ENCODE results near the gene POLR3A.
"Not testable (repeated sequence)": the region's sequence is repeated elsewhere in the genome, so short reads cannot be mapped to it uniquely, and the experiment has no call there.

The POLR3A gene

GRCh38 chr10:78029269-78030226, at the start of gene POLR3A:
POLR3A (minus strand) TSS chr10:78029515; CDS start chr10:78029407, 108 bp downstream.
- peak; percentile 95 for DNase-seq

GRCh38 chr10:78078539-78079330, 49.4 kb upstream of the POLR3A start:
- no peak for DNase-seq

DNA sequence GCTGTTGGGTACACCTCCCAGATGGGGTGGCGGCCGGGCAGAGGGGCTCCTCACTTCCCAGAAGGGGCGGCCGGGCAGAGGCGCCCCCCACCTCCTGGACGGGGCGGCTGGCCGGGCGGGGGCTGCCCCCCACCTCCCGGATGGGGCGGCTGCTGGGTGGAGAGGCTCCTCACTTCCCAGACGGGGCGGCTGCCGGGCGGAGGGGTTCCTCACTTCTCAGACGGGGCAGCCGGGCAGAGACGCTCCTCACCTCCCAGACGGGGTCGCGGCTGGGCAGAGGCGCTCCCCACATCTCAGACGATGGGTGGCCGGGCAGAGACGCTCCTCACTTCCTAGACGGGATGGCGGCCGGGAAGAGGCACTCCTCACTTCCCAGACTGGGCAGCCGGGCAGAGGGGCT, 46.5 kb upstream of the POLR3A start:
- not testable (repeated sequence) for DNase-seq

DNA sequence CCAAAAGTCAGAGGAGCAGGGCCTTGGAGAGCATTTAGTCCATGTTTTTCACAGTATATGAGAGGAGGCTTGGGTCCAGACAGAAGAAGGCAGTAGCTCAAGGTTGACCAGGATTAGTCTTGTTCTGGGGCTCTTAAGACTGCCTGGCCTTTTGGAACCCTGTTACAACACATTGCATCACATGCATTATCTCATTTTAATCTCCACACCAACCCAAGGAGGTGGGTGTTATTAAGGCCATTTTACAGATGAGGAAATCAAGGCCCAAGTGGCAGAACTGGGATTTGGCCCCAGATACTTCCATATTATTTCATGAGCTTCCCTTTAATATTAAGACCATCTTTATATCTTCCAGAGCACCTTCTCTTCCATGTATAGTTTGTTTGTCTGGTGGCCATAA, 43.2 kb upstream of the POLR3A start:
- no peak for DNase-seq

DNA sequence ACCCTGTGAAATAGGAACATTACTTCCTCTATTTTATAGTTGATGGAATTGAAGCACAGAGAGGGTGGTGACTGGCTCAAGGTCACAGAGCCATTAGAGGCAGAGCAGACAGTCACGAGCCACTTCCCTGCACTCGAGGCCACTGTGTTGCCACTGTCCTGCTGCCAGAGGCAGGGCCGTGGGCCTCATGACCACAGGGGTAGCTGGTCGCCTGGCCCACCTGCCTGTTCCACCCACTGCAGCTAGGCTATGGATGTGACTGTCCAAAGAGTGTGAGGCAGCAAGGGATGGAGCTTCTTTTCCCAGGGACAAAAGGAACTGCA, 42.5 kb upstream of the POLR3A start:
- no peak for DNase-seq

GRCh38 chr10:78071140-78071856, 42.0 kb upstream of the POLR3A start:
- DNase-seq: no peak

DNA sequence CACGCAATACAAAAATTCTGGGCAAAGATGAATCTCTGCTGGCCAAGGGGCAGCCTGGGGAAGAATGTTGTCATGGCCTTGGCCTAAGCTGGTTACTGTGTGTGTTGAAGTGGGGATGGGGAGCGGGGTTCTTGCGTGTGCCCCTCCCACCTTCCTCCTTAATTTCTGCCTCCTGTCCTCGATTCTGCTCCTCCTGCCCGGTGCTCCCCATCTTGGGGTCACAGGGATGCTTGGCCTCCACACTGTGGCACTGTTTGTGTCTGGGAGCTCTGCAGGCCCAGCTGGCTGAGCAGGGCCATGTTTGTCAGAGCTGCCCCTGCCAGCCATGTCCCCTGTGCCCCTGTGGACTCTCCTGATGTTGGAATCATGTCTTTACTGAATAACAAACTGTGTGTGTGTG, 41.4 kb upstream of the POLR3A start:
- DNase-seq: no peak

DNA sequence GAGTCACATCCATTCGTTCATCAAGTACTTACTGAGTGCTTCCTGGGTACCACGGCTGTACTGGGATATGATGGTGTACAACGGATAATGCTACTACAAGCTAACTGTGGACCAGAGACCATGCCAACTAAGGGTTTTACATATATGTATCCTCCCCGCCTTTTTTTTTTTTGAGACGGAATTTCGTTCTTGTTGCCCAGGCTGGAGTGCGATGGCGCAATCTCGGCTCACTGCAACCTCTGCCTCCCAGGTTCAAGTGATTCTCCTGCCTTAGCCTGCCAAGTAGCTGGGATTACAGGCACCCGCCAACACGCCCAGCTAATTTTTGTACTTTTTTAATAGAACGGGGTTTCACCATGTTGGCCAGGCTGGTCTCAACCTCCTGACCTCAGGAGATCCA, 40.7 kb upstream of the POLR3A start:
- not testable (repeated sequence) for DNase-seq

GRCh38 chr10:78069151-78069550, 39.8 kb upstream of the POLR3A start:
- no peak for DNase-seq

- no peak for DNase-seq
These were observed 37.6 kb upstream of the POLR3A start for GRCh38 chr10:78066728-78067430.

DNA sequence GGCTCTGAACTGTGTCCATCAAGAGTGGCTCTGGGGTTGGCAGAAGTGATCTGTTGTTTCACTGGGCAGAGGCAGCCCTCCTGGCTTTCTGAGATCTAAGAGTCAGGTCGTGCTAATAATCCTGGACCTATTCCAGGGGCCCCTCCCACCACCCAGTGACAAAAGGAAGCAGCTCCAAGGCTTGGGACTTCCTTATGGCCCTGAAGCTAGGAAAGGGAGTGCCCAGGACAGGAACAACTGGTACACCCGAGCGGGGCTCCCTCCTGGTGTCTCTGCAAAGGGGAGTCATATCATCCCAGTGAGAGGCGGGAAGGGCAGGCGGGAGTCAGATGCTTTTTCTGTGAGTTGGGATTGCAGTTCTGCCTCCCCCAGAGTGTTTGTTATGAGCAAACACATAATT, 36.7 kb upstream of the POLR3A start:
- DNase-seq: no peak

DNA sequence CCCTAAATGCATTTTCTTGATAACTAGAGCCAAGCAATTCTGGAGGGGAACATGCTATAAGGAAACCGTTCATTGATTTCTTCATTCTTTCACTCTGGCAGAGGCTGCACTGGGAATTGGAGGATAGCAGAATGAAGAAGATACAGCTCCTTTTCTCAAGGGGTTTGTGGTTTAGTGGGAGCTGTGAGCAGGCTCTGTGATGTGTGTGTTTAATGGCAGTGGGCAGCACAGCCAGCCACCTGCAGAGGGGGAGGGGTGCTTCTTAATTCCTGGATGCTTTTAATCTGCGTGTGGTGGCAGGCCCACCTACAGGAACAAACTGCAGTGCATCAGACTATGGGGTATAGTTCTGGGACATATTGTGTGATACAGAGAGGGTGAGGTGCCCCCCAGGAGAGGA, 36.3 kb upstream of the POLR3A start:
- no peak for DNase-seq

- not testable (repeated sequence) for DNase-seq
These were observed 35.6 kb upstream of the POLR3A start for GRCh38 chr10:78064919-78065318.

DNA sequence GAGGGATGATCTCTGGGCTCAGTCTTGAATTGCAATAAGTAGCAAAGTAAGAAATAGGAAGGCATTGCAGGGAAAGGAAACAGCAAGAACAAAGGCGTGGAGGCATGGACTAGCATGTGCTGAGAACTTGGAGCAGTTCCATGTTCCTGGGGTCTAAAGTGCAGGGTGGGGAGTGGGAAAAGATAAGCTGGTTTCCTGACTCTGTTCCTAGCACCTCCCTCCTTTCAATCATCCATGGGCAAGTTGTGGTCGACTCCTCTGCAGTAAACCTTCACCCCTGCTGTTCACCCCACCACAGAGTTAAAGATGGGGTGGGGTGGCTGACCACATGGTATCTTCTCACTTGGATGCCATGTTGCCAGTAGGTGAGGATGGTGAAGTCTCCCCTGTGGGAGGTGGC, 33.9 kb upstream of the POLR3A start:
- DNase-seq: no peak

DNA sequence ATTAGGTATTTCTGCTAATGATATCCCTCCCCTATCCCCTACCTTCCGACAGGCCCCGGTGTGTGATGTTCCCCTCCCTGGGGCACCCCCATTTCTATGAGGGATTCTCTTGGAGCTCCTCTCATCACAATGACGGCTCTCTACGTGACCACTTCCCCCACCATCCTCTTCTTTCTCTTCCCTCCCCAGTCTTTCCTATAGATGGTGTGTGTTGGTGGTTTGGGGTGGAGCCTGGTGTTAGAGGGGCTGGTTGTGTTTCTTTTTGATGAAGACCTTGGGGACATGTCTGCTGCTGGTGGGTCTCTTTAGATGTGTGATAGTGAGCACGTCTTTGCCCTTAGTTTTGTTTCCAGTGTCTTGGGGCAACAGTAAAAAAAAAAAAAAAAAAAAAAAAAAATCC, 33.0 kb upstream of the POLR3A start:
- DNase-seq: no peak

GRCh38 chr10:78059906-78060702, 30.8 kb upstream of the POLR3A start:
- no peak for DNase-seq

DNA sequence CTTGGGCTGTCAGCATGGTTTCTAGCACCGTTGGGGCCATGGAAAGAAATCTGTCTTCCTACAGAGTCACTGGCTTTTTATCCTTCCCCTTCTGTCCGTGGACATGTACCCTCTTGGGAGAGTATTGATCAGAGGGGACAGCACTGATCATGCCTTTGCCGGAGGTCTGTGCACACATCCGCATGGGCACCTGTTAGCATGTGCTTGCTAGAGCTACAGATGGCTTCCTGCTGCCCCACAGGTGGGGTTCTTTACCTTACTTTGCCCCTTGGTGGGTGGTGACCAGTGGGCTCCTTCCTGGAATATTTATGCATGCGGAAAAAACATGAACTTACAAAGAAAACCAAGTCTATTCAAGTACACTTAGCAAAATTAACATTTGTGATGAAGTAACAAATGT, 29.2 kb upstream of the POLR3A start:
- DNase-seq: no peak

- DNase-seq: no peak
These were observed 24.0 kb upstream of the POLR3A start for GRCh38 chr10:78053211-78053868.

- DNase-seq: no peak
These were observed 20.5 kb upstream of the POLR3A start for GRCh38 chr10:78049851-78050250.

DNA sequence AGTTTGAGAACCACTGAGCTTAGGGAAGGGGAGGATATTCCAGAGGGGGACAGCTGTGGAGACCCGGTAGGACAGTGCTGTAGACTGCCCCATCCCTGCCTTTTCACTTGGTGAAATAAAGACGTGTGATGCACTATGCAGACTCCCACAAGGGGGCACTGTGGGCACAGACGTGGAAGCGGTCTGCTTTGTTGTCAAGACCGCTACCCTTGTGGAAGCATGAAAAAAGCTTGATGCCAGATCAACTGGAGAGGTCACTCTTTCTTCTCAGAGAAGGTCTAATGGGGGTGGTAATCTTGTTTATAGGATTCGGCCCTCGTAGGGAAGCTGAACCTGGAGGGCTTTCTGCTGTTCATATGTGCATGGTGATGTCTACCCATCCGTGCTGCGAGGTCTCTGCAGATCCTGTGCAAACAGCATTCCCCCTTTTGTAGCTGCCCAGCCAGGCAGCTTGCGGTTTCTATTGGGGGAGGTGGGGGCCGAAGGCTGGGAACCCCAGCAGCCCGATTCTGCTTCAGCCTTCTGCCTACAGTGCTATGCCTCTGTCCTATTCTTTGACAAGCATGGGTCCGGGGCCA, 18.1 kb upstream of the POLR3A start:
- peak; percentile 77 for DNase-seq

GRCh38 chr10:78046711-78047269, 17.5 kb upstream of the POLR3A start:
- no peak for DNase-seq
